GM08714 (cell line): Measurements from ENCODE around the gene C8G.

Source experiments
- H3K4me3 ChIP-seq: fragments of 200-500 bp; sonication (Bioruptor generic); 2 replicates; pipeline ENCODE4 v1.5.1; 2014; ENCODE audit warnings: mild to moderate bottlenecking, low read length, inconsistent platforms
- ZNF274 ChIP-seq: IDR thresholded peaks from 2 replicates; pipeline ENCODE4 v1.6.1; 2012; ENCODE audit warnings: mild to moderate bottlenecking, low read depth, low read length

The C8G gene

DNA sequence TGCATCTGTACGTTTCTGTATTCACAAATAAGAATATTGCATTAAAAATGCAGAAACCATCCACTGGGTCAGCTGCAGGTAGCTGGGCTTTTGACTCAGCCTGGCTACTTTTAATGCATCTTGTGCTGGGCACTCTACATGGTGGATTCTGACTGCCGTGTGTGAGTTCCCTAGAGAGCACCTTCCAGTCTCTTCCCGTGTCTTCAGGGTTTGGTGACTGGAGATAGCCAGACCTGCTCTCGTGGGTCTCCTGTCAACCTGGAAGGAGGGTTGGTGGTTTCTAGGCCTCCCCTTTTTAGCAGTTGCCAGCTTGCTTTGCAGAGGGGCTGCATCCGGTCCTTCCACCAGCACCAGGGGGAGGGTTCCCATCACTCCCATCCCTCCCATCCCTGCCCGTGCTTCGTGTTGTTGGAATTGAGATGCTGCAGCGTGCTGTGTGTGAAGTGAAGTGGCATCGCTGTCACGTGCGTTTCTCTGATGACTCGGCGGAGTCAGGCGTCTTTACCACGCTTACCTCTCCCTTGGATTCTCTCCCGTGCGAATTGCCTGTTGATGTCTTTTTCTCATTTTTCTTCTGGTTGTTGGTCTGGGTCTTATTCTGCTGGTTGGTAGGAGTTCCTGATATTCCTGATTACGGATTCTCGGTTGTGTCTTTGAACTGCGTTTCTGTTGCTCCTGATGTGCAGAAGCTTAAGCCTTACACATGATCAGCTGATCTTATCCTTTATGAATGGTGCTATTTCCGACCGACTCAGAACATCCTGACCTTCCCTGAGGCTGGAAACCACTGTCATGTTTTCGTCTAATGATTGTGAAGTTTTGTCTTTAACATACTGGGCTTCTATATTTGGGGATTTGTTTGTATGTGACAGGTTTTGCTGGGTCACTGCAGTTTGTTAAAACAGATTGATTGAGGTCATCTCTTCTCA, 17.4 kb upstream of the C8G start:
- TF ChIP-seq ZNF274 = no peak
- no peak overlapping the region for H3K4me3 ChIP-seq

DNA sequence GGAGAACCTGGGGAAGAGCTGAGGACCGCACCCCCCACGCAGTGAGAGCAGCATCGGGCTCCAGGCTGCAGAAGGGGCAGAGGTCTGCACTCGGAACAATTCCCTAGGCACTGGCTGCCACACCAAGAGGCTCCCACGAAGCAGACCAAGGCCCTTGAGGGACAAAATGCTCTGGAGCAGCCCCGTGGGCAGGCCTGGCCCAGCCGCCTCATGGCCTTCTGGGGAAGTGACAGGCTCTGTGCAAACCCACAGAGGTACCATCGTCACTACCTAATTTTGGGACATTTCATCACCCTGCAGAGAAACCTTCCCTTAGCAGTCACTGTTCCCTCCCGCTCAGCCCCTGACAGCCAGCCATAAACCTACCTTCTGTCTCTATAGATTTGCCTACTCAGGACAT, 16.5 kb upstream of the C8G start:
- TF ChIP-seq ZNF274 = no peak
- no peak overlapping the region for H3K4me3 ChIP-seq

DNA sequence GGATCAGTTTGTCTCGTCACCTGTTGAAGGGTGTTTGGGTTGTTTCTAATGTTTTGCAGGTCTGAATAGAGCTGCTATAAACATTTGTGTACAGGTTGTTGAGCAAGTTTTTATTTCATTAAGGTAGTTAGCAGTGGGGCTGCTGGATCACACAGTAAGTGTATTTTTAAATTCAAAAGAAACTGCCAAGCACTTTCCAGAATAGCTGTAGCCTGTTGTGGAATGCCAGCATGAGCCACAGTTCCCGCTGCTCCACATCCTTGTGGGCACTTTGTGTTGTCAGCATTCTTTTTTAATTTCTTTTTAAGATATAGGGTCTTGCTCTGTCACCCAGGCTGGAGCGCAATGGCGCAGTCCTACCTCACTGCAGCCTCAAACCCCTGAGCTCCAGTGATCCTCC, 15.0 kb upstream of the C8G start:
- H3K4me3 ChIP-seq = no peak overlapping the region
- TF ChIP-seq ZNF274 = no peak

DNA sequence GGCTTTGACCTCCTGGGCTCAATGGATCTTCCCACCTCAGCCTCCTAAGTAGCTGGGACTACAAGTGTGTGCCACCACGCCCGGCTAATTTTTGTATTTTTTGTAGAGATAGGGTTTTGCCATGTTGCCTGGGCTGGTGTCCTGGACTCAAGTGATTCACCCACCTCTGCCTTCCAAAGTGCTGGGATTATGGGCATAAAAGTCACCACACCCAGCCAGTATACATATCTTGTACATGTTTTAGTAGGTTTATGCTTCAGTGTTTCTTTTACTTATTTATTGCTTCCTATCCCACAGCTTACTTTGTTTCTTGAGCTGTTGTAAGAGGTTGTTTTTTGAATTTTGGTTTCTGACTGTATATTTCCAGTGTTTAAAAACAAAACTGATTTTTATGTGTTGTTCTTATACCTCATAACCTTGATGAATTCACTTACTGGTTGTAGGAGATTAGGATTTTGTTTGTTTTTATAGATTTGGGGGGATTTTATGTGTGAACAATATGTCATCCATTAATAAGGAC, 13.4 kb upstream of the C8G start:
- no peak overlapping the region for H3K4me3 ChIP-seq
- TF ChIP-seq ZNF274 = no peak

DNA sequence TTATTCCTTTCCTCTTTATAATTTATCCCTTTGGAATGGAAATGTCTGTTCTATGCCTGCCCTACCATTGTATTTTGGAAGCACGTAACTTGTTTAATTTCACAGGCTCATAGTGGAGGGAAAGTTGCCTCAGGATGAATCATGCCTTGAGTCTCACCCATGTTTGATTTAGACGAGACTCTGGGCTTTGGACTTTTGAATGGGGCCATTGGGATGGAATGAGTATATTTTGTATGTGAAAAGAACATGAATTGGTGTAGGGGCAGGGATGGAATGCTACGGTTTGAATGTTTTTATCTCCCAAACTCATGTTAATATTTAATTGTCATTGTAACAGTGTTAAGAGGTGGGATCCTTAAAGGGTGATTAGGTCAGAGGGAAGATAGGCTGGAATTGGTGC, 10.8 kb upstream of the C8G start:
- TF ChIP-seq ZNF274 = no peak

DNA sequence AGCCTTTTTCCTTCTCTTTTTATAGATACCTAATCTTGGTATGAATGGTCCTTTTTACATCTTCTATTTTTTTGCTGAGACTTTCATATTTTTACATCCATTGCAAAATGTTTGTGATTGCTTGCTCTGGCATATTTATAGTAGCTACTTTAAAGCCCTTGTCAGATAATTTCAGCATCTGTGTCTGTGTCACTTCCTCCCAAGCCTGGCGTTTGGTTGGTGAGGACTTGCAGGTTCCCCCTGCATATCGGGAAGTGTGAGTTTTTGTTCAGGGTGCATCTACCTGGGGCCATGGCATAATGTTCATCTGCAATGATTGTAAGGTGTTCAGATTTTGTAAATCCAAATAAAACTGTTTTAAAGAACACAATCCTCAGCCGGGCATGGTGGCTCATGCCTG, 9.4 kb upstream of the C8G start:
- TF ChIP-seq ZNF274 = no peak
- no peak overlapping the region for H3K4me3 ChIP-seq

More for the DNA sequence above, 10.8 kb upstream of the C8G start:
- no peak overlapping the region for H3K4me3 ChIP-seq

DNA sequence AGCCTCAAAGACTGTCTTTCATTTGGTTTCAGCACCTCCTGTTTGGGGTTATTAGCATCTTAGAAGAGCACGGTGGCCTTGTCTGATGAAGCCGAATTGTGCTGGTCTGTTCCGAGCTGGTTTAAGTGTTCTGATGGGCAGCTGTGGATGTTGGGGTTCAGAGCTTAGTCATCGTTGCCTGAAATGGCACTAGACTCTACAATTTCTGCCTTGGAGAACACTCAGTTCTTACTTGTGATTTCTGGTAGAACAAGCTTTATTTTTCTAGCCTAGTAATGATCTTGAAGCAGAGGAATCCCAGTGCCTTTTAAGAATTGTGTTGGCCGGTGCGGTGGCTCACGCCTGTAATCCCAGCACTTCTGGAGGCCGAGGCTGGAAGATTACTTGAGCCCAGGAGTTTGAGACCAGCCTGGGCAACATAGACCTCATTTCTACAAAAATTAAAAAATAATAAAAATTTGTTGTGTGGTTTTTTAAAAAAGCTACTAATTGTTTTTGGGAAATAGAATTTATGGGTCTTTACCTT, 8.3 kb upstream of the C8G start:
- TF ChIP-seq ZNF274 = no peak
- H3K4me3 ChIP-seq = no peak overlapping the region

DNA sequence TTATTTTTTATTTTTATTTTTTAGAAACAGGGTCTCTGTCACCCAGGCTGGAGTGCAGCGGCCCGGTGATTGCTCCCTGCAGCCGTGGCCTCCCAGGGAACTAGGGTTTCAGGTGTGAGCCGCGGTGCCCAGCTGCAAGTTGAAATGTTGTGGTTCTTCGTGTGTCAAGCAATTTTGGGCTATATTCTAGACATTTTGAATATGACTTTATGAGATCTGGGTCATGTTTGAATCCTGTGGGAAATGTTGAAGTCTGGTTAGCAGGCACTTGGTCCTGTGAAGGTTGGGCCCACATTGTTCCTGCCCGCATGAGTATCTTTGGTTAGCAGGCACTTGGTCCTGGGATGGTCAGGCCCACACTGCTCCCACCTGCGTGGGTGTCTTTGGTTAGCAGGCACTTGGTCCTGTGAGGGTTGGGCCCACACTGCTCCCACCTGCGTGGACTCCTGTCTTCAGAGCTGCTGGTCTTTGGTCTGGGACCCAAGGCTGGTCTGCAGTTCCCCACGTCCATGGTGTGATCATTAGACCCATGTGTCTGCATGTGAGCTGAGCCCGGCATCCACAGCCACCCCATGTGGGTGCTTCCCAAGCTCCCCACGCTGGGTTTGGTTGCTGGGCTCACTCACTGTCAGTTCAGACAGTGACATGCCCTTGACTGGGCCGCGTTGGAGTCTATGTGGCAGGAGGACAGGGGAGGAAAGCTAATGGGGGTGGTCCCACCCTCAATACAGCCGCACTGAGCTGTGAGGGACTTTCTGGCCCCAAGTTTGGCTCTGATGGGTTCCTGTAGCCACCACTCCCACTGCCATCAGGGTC, 7.6 kb upstream of the C8G start:
- H3K4me3 ChIP-seq = no peak overlapping the region

DNA sequence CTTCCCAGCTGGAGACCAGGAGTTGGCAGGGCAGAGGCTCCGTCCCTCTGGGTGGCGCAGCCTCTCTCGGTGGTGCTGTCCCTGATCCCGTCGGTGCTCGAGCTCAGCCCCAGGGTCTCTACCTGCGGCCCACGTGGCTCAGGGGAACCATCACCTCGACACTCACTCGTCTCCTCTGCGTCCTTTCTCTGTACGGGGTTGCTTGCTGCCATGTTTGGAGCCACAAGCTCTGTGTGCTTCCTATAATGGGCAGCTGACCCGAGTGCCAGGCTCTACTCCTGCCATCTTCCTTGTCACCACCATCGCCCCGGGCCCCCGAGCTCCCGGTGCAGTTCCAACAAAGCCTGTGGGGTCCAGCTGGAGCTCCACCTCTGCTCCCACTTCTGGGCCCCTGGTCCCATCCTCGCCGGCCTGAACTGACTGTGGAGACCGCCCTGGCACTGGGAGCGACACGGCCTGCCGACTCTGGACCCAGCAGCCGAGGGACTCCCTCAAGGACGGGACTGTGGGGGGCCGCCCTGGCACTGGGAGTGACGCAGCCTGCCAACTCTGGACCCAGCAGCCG, 5.5 kb upstream of the C8G start:
- H3K4me3 ChIP-seq = no peak overlapping the region
- TF ChIP-seq ZNF274 = no peak

More for the DNA sequence above, 7.6 kb upstream of the C8G start:
- no peak for TF ChIP-seq ZNF274

DNA sequence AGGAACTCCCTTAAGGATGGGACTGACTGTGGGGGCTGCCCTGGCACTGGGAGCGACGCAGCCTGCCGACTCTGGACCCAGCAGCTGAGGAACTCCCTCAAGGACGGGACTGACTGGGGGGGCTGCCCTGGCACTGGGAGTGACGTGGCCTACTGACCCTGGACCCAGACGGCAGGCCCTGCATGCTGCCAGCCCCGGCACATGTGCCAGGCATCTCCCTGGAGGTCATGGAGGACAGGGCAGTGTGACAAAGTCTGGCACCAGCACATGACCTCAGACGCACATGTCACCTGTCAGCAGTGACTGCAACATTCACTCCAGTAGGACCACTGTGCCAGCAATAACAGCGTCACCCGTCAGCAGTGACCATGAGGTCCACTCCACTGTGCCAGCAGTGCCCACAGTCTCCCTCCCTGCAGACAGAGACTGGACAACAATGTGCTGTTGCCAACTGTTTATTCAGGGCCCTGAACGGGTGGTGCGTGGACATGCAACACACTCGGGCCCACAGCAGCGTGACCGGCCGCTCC, 5.0 kb upstream of the C8G start:
- TF ChIP-seq ZNF274 = no peak
- no peak overlapping the region for H3K4me3 ChIP-seq

DNA sequence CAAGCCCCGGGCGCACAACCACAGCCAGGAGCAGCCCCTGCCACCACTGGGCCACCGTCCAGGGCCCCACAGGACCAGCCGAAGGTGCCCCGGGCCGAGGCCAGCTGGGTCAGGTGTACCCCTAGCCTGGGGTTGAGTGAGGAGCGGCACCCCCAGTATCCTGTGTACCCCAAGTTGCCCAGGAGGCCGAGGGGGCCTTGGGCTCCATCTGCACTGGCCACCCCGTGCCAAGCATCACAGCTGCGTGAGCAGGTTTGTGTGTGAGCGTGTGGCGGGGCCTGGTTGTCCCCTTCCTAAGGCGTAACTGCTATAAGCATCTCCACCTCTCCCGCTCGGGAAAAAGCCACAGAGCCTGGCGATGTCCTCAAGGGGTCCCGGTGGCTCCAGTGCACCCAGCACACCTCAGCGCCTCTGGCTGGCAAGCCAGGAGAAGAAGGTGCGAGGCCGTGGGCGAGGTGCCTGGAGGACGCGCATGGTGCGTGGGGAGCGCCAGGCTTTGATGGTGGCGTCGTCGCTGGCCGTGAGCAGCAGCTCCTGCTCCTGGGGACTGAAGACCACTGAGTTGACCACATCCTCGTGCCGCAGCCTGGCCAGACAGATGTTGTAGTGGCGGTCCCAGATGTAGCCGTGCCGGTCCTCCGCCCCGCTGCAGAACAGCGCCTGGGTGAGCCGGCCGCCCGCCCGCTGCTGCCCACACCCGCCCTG, 4.4 kb upstream of the C8G start:
- no peak for TF ChIP-seq ZNF274
- no peak overlapping the region for H3K4me3 ChIP-seq

DNA sequence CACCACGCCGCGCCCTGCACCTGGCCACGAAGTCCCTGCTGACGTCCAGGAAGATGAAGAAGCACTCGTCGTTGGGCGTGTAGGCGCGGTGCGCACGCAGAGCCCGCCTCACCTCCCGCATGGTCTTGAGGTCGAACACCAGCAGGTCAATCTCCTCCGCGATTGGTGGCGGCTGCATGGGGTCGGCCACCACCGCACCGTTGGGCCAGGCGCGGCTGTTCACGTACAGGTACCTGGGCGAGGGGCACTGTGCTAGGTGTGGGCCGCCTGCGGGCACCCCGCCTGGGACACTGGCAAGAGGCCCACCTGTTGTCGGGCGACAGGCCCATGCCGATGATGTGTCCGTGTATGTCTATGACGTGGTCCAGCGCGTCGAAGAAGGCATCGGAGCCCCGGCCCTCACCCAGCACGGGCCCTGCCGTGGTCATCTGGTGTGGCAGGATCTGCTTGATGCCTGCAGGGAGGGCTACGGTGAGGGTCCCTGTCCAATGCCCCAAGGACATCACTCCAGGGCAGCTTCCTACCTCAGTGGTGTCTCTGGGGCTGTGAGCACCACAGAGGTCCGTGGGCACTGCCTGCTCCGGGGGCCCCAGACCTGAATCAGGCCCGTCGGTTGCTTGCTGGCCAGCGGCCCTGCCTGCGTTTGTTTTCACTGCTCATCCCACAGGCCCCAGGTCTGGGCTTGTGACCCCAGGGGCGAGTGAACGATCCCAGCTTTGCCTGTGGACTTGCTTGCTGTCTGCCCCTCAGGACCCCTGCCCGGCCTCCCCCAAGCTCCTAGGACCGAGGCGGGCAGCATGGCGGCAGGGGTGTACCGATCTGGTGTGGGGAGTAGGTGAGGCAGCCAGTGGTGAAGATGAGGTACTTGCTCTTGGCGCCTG, 3.6 kb upstream of the C8G start:
- H3K4me3 ChIP-seq = no peak overlapping the region
- no peak for TF ChIP-seq ZNF274

DNA sequence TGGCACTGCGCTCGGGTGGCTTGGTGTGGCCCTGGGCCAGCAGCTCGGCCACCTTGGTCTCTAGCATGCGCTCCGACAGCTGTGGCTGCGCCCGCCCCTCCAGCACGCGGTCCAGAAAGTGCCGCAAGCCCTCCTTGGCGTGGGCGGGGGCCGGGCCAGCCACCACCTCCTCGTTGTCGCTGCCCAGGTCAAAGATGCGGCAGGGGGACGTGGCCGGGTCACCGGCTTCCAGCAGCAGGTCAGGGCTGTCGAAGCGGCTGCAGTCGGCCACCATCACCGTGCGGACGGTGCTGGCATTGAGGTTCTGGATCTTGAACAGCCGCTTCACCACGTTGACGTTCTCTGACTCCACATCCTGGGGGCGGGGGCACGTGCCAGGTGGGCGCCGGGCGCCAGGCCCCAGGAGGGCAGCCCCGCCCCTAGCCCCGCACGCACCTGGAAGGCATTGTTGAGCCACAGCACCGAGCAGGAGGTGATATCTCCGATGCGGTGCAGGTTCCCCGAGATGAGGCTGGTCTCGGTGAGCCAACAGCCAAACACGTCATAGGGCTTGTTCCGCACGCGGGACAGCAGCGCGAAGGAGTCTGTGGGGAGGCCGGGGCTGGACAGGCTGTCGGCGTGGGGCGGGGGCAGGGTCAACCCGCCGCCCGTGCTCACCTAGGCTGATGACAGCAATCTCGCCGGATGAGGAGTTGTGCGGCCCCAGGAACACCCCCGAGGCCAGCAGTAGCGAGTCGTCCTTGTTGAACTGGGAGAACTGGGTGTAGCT, 2.7 kb upstream of the C8G start:
- TF ChIP-seq ZNF274 = no peak
- H3K4me3 ChIP-seq = no peak overlapping the region
